ENCODE measurements around the gene INSIG1. TPM values are rescaled to one million over a fixed set of nuclear protein-coding genes. Genes with fewer than 3 reads are reported as not detected.

The INSIG1 gene
- total and polyA plus RNA-seq, 10 donors = 15.8 to 61.8 (median 27.7) TPM

- H3K4me3 ChIP-seq = no peak overlapping the region
- H3K9me3 ChIP-seq = no peaks in the 10 kb centered on the region
- H3K27me3 ChIP-seq (replicated peaks in 1 of 7) = peaks cover 0 to 16% (median 0%) of the 10 kb centered on the region in 7 donors
- intact Hi-C loops (cut with DNase I; ENCODE audit: low total_unique reads) = no loop called here
- no peak overlapping the region for H3K27ac ChIP-seq
- H3K4me1 ChIP-seq = no peaks in the 10 kb centered on the region
- TF ChIP-seq CTCF (IDR thresholded peaks at IDR 0.05 in 8 of 11, conservative IDR thresholded peaks at IDR 0.05 in 3 of 11) = no peak
- TF ChIP-seq POLR2A (IDR thresholded peaks at IDR 0.05) = no peak
- no peak for TF ChIP-seq POLR2AphosphoS5 (IDR thresholded peaks at IDR 0.05)
- WGBS, 5 donors = 39 to 60% (median 55%) methylated on average over 3 of the region's 3 CpGs
- DNase-seq = no peak
- no peaks in the 10 kb centered on the region for H3K36me3 ChIP-seq
Measured at GRCh38 chr7:155270861-155271260, 26.8 kb upstream of the INSIG1 start.

GRCh38 chr7:155274633-155275355 lies 22.9 kb upstream of the INSIG1 start:
- Histone ChIP-seq H3K36me3 (no peaks in the 10 kb centered on the region), H3K4me1 (no peaks in the 10 kb centered on the region), H3K4me3 (no peak overlapping the region), H3K27ac (no peak overlapping the region), H3K27me3 (replicated peaks in 1 of 7) (peaks cover 0 to 15% (median 0%) of the 10 kb centered on the region in 7 donors), H3K9me3 (no peaks in the 10 kb centered on the region)
- intact Hi-C loops (cut with DNase I; ENCODE audit: low total_unique reads) = no loop called here
- WGBS, 5 donors = 82 to 88% (median 86%) methylated on average over 4 of the region's 4 CpGs
- TF ChIP-seq POLR2A (IDR thresholded peaks at IDR 0.05) (no peak), CTCF (IDR thresholded peaks at IDR 0.05 in 8 of 11, conservative IDR thresholded peaks at IDR 0.05 in 3 of 11) (no peak), POLR2AphosphoS5 (IDR thresholded peaks at IDR 0.05) (no peak)
- peak; percentile 6 for DNase-seq

- intact Hi-C loops (cut with DNase I; ENCODE audit: low total_unique reads) = no loop called here
- TF ChIP-seq POLR2A (IDR thresholded peaks at IDR 0.05) (no peak), POLR2AphosphoS5 (IDR thresholded peaks at IDR 0.05) (no peak), CTCF (IDR thresholded peaks at IDR 0.05 in 8 of 11, conservative IDR thresholded peaks at IDR 0.05 in 3 of 11) (no peak)
- peaks cover 0 to 15% (median 0%) of the 10 kb centered on the region in 7 donors for H3K27me3 ChIP-seq (replicated peaks in 1 of 7)
- peaks cover 0 to 3% (median 0%) of the 10 kb centered on the region in 6 donors for H3K4me1 ChIP-seq
- H3K27ac ChIP-seq = no peak overlapping the region
- H3K9me3 ChIP-seq = no peaks in the 10 kb centered on the region
- H3K4me3 ChIP-seq = no peak overlapping the region
- H3K36me3 ChIP-seq = no peaks in the 10 kb centered on the region
- 76 to 87% (median 83%) methylated on average over 19 of the region's 19 CpGs for WGBS, 5 donors
- DNase-seq = peak; percentile 40
Measured at GRCh38 chr7:155276042-155276799, 21.5 kb upstream of the INSIG1 start.

GRCh38 chr7:155276800-155277375 lies 20.8 kb upstream of the INSIG1 start:
- Histone ChIP-seq H3K4me3 (no peak overlapping the region), H3K27me3 (replicated peaks in 1 of 7) (peaks cover 0 to 15% (median 0%) of the 10 kb centered on the region in 7 donors), H3K36me3 (no peaks in the 10 kb centered on the region), H3K27ac (no peak overlapping the region), H3K4me1 (peaks cover 0 to 3% (median 0%) of the 10 kb centered on the region in 6 donors), H3K9me3 (no peaks in the 10 kb centered on the region)
- WGBS, 5 donors = 81 to 92% (median 87%) methylated on average over 12 of the region's 12 CpGs
- TF ChIP-seq CTCF (IDR thresholded peaks at IDR 0.05 in 8 of 11, conservative IDR thresholded peaks at IDR 0.05 in 3 of 11) = no peak
- no peak for TF ChIP-seq POLR2AphosphoS5 (IDR thresholded peaks at IDR 0.05)
- intact Hi-C loops (cut with DNase I; ENCODE audit: low total_unique reads) = no loop called here
- DNase-seq = no peak
